ENCODE measurements around the gene MPG. TPM values are rescaled to one million over a fixed set of nuclear protein-coding genes. Genes with fewer than 3 reads are reported as not detected.

MPG gene
- total and polyA plus RNA-seq, 2 of the 8 experiments (the other 6 are each of a cell fraction or from before 2014, with no cell fraction given), result 37.6 to 83.7 TPM

DNA sequence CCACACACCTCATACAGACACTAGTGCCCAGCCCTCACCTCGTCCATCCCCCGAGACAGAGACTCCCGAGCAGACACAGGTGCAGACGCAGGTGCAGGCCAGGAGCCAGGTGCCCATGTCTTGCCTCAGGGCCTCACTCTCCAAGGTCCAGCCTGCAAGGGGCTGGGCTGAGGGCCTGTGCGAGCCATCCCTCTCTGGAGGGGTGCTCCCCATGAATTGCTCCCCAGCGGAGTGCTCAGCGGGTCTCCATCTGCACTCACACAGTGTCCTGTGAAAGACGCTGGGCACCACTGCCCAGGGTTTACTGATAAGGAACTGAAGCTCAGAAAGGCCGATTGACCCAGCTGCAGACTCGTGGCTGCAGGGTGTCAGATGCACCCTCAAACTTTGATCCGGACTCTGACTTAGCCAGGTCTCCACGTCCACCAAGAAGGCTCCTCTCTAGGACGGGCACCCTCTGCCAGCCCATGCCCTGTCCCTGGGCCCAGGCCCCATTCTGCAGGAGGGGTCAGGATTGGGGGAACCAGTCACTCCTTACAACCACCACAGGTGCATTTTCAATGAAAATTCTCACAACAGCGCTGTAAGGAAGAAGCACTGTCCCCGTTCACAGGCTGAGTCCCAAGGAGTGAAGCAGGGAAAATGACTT, 41.6 kb upstream of the MPG start:
- Histone ChIP-seq H3K14ac (ENCODE audit: insufficient read length) (no peak overlapping the region), H2AK5ac (ENCODE audit: low read depth, low read length) (no peak overlapping the region), H3K79me1 (ENCODE audit: low read depth, low read length) (no peaks in the 10 kb centered on the region), H3K18ac (ENCODE audit: extremely low read depth, low read length) (no peak overlapping the region), H4K5ac (ENCODE audit: insufficient read length, low read depth, low read length) (no peak overlapping the region), H3K27ac (ENCODE audit: low read depth, low read length) (no peak overlapping the region), H3K4me1 (replicated peaks in 1 of 4; ENCODE audit: control insufficient read depth in 3 of 4, insufficient read depth in 4 of 4, low read length in 3 of 4) (no peaks in the 10 kb centered on the region; a peak in 1 of 7 replicates), H2BK120ac (replicated peaks; ENCODE audit: low read depth, low read length) (no peak overlapping the region), H3K27me3 (replicated peaks in 1 of 4; ENCODE audit: control insufficient read depth in 3 of 4, extremely low read depth in 1 of 4, insufficient read depth in 3 of 4, low read length in 3 of 4) (no peaks in the 10 kb centered on the region), H3K4me2 (ENCODE audit: insufficient read depth in 1 of 2, low read depth in 2 of 2, low read length in 2 of 2) (no peak overlapping the region), H3K4me3 (ENCODE audit: extremely low read depth in 1 of 4, insufficient read depth in 2 of 4, low read depth in 3 of 4, low read length in 4 of 4) (no peak overlapping the region), H4K20me1 (replicated peaks in 1 of 2; ENCODE audit: control insufficient read depth in 1 of 2, insufficient read depth in 2 of 2, low read length in 2 of 2) (peaks cover 0 to 11% of the 10 kb centered on the region in 2 experiments), H3K4ac (replicated peaks; ENCODE audit: insufficient read length, low read depth, low read length) (no peak overlapping the region), H2AFZ (ENCODE audit: low read length) (no peak overlapping the region), H2BK15ac (ENCODE audit: low read length) (no peak overlapping the region), H2BK20ac (ENCODE audit: low read length) (no peak overlapping the region), H4K91ac (replicated peaks; ENCODE audit: insufficient read length, low read length) (no peak overlapping the region), H3K36me3 (ENCODE audit: control insufficient read depth in 2 of 4, insufficient read depth in 4 of 4, low read length in 3 of 4) (peaks cover 0 to 9% (median 3%) of the 10 kb centered on the region in 4 experiments; a peak in 5 of 8 replicates), H4K8ac (ENCODE audit: extremely low read depth, insufficient read depth, low read length) (no peak overlapping the region), H3K23me2 (ENCODE audit: low read depth, low read length) (peaks cover 2% of the 10 kb centered on the region; the same call in 1 of the 2 replicates), H3K23ac (ENCODE audit: insufficient read length) (no peak overlapping the region), H2BK12ac (ENCODE audit: low read depth, low read length) (no peak overlapping the region), H3K79me2 (ENCODE audit: control insufficient read depth in 1 of 2, insufficient read depth in 2 of 2, low read length in 2 of 2) (no peaks in the 10 kb centered on the region), H3K9me3 (ENCODE audit: insufficient read depth in 2 of 2, low read depth in 1 of 2, low read length in 1 of 2) (no peaks in the 10 kb centered on the region), H3K9ac (replicated peaks in 1 of 4; ENCODE audit: extremely low read depth in 1 of 4, low read depth in 3 of 4, low read length in 3 of 4) (no peak overlapping the region), H2BK5ac (ENCODE audit: low read depth, low read length) (no peak overlapping the region), H3K56ac (replicated peaks; ENCODE audit: insufficient read length, low read depth, low read length) (no peak overlapping the region)
- POLR2A ChIA-PET (ENCODE audit: partially characterized antibody), result interaction anchor here (1.1 to 1.2 kb wide), 2 partner anchors 10 to 17 kb away, joined by 3 to 6 read pairs; partner anchors contain the start of genes POLR3K and SNRNP25
- CTCF ChIA-PET (ENCODE audit: partially characterized antibody), result interaction anchor here (0.6 kb wide), 1 partner anchor 767 kb away, joined by 3 read pairs; no protein-coding TSS in a partner anchor
- 91% methylated on average over 15 of the region's 15 CpGs; no CpG with 5 or more reads in 1 of the 2 experiments for WGBS, 2 experiments (ENCODE audit: extremely low coverage in 1 of 2, insufficient coverage in 1 of 2, insufficient read length in 1 of 2, insufficient replicate concordance in 2 of 2, low coverage in 1 of 2, low lambda C conversion rate in 2 of 2, missing lambda C conversion rate in 1 of 2)
- FAIRE-seq, result no peak
- DNase-seq (ENCODE audit: low read depth in 1 of 2, low spot score in 2 of 2), result no peak
- TF ChIP-seq EGR1 (IDR thresholded peaks at IDR 0.05; ENCODE audit: borderline replicate concordance, low read depth, low read length) (no peak), YY1 (IDR thresholded peaks at IDR 0.05; ENCODE audit: low read depth, low read length) (no peak), CBX8 (IDR thresholded peaks at IDR 0.05; ENCODE audit: borderline replicate concordance, low read depth, low read length) (no peak), PHF8 (conservative IDR thresholded peaks at IDR 0.05; ENCODE audit: low read depth, low read length) (no peak), TBP (IDR thresholded peaks at IDR 0.05; ENCODE audit: low read depth, low read length) (no peak), SP4 (IDR thresholded peaks at IDR 0.05; ENCODE audit: low read length) (no peak), RNF2 (IDR thresholded peaks at IDR 0.05; ENCODE audit: borderline replicate concordance, low read depth, low read length, missing control alignments, poor library complexity, severe bottlenecking) (no peak), KDM5A (IDR thresholded peaks at IDR 0.05; ENCODE audit: low read length) (no peak), SIRT6 (IDR thresholded peaks at IDR 0.05; ENCODE audit: low read length) (no peak), CEBPB (IDR thresholded peaks at IDR 0.05; ENCODE audit: low read depth, low read length) (no peak), TAF7 (optimal IDR thresholded peaks at IDR 0.05; ENCODE audit: borderline replicate concordance, low read depth, low read length) (no peak), CHD2 (IDR thresholded peaks at IDR 0.05; ENCODE audit: low read length) (no peak), CBX5 (IDR thresholded peaks at IDR 0.05; ENCODE audit: low read depth, low read length) (no peak), NRF1 (IDR thresholded peaks at IDR 0.05; ENCODE audit: low read depth, low read length) (no peak)

Data from H1 (cell line).